NT2/D1 (cell line): ENCODE measurements around the gene DISP2.

Source experiments
- SUZ12 ChIP-seq: IDR thresholded peaks from 2 replicates; pipeline ENCODE4 v1.6.1; 2011; ENCODE audit not compliant: insufficient read length, insufficient read depth; ENCODE audit errors: extremely low read depth
- YY1 ChIP-seq: IDR thresholded peaks from 2 replicates; pipeline ENCODE4 v1.6.1; 2011; ENCODE audit not compliant: insufficient read length, insufficient read depth
- ZNF274 ChIP-seq: IDR thresholded peaks from 2 replicates; pipeline ENCODE4 v1.6.1; 2011; ENCODE audit warnings: mild to moderate bottlenecking, low read depth, low read length

- TF ChIP-seq ZNF274 (no peak), SUZ12 (no peak), YY1 (no peak)
Measured at GRCh38 chr15:40357246-40357645, 773 bp upstream of the DISP2 start.
